Endothelial cell of umbilical vein (primary cell): ENCODE measurements around the gene ALOXE3. TPM values are rescaled to one million over a fixed set of nuclear protein-coding genes. Genes with fewer than 3 reads are reported as not detected.

Experiments used
- BruUV-seq: library from RNA; stranded (reverse); fragments of 400-500 nt; replicated peaks from 2 replicates; lab custom pipeline; 2021; lab: Mats Ljungman, UMichigan
- CTCF ChIA-PET: fragments of 300-600, 350-600 bp; sonication (Branson Sonifier 250); formaldehyde crosslinking; loops from one replicate; lab custom pipeline; 2021; ENCODE audit warnings: antibody characterized with exemption, inconsistent platforms; lab: Charles Lee
- POLR2A ChIA-PET: fragments of 300-600, 350-600 bp; sonication (Branson Sonifier 250); formaldehyde crosslinking; loops from one replicate; lab custom pipeline; 2021; ENCODE audit warnings: antibody characterized with exemption, inconsistent platforms; lab: Charles Lee
- DNase-seq: peaks from one replicate; pipeline ENCODE4 v3.0.0-alpha.2; 2011; ENCODE audit warnings: low read depth, low spot score
- FAIRE-seq: peaks from 2 replicates; lab custom pipeline; 2011; peaks lifted over from hg19 to GRCh38; lab: Jason Lieb, UNC
- H2AFZ ChIP-seq: 2 replicates; pipeline ENCODE4 v1.6.0; 2012; ENCODE audit warnings: low read depth, low read length, control low read depth, inconsistent platforms
- H3K27ac ChIP-seq: 2 replicates; pipeline ENCODE4 v1.5.1; 2011; ENCODE audit warnings: low read depth, mild to moderate bottlenecking, control low read depth, low read length, moderate library complexity; ENCODE audit not compliant: insufficient read depth
- H3K27me3 ChIP-seq, 2 experiments: 2 replicates each; pipeline versions ENCODE4 v1.6.0 to v1.6.1; 2011; ENCODE audit warnings: low read length in 2 of 2, mixed read lengths in 1 of 2; ENCODE audit not compliant: control insufficient read depth in 2 of 2, insufficient read depth in 2 of 2
- H3K36me3 ChIP-seq, 2 experiments: 2 replicates in 1 of 2; 3 replicates in 1 of 2; pipeline ENCODE4 v1.5.1; 2011; ENCODE audit warnings: low read length in 2 of 2, mild to moderate bottlenecking in 1 of 2, moderate library complexity in 1 of 2; ENCODE audit not compliant: control insufficient read depth in 2 of 2, insufficient read depth in 2 of 2; ENCODE audit errors: extremely low read depth in 1 of 2
- H3K4me1 ChIP-seq: 3 replicates; pipeline ENCODE4 v1.5.1; 2011; ENCODE audit warnings: mild to moderate bottlenecking, low read length; ENCODE audit not compliant: control insufficient read depth, insufficient read depth; ENCODE audit errors: extremely low read depth
- H3K4me2 ChIP-seq: 2 replicates; pipeline ENCODE4 v1.6.1; 2011; ENCODE audit warnings: low read length, control low read depth, mixed read lengths; ENCODE audit not compliant: insufficient read depth
- H3K4me3 ChIP-seq, 3 experiments: fragments of 200-600 bp in 1 of 3; sonication (generic), shearing (Covaris generic) in 1 of 3; replicated peaks in 1 of 3; 2 replicates each; pipeline ENCODE4 v1.5.1; 2011 to 2016; ENCODE audit warnings: control low read depth in 3 of 3, low read length in 3 of 3, mild to moderate bottlenecking in 2 of 3, inconsistent platforms in 1 of 3, low read depth in 1 of 3, moderate library complexity in 1 of 3; ENCODE audit not compliant: insufficient read depth in 1 of 3
- H3K79me2 ChIP-seq: 2 replicates; pipeline ENCODE4 v1.6.0; 2012; ENCODE audit warnings: low read length, inconsistent platforms; ENCODE audit not compliant: control insufficient read depth, insufficient read depth
- H3K9ac ChIP-seq: replicated peaks from 2 replicates; pipeline ENCODE3; 2011; ENCODE audit warnings: low read length, control low read depth; ENCODE audit not compliant: insufficient read depth; ENCODE audit errors: extremely low read depth
- H3K9me1 ChIP-seq: replicated peaks from 3 replicates; pipeline ENCODE4 v1.6.0; 2011; ENCODE audit warnings: mild to moderate bottlenecking, low read length; ENCODE audit not compliant: control insufficient read depth, insufficient read depth; ENCODE audit errors: extremely low read depth
- H3K9me3 ChIP-seq: replicated peaks from 2 replicates; pipeline ENCODE4 v1.5.1; 2012; ENCODE audit warnings: low read length, inconsistent platforms; ENCODE audit not compliant: control insufficient read depth, insufficient read depth
- H4K20me1 ChIP-seq: replicated peaks from 2 replicates; pipeline ENCODE3; 2011; ENCODE audit warnings: mild to moderate bottlenecking, low read length; ENCODE audit not compliant: control insufficient read depth, insufficient read depth; ENCODE audit errors: extremely low read depth
- CTCF ChIP-seq, 2 donors: IDR thresholded peaks; 1 replicate in 1 of 2; 2 replicates in 1 of 2; pipeline ENCODE4 v1.5.1; 2011; ENCODE audit warnings: low read length in 2 of 2, mild to moderate bottlenecking in 2 of 2, moderate library complexity in 2 of 2, control low read depth in 1 of 2, inconsistent platforms in 1 of 2, low read depth in 1 of 2; ENCODE audit not compliant: insufficient read depth in 1 of 2; ENCODE audit errors: extremely low read depth in 1 of 2
- EZH2 ChIP-seq: IDR thresholded peaks from 2 replicates; pipeline ENCODE4 v1.6.1; 2012; ENCODE audit warnings: borderline replicate concordance, low read depth, mild to moderate bottlenecking, moderate library complexity, low read length, inconsistent platforms; ENCODE audit not compliant: severe bottlenecking
- dilution Hi-C: fragments of 300-500 bp; cut with MboI; formaldehyde crosslinking; loops from one replicate; pipeline ENCODE4 v1.15.0; 2019; ENCODE audit warnings: low sequenced_read_pairs; ENCODE audit not compliant: extremely low pct_ligation_motif_present
- intact Hi-C: fragments of 100-400 bp; cut with micrococcal nuclease; formaldehyde crosslinking; loops from one replicate; pipeline ENCODE4 v1.10.0; 2022
- polyA plus RNA-seq, 4 experiments: library from polyadenylated mRNA; depleted of rRNA in 3 of 4; stranded (reverse) in 3 of 4; unstranded in 1 of 4; fragments of >200 nt; gene quantifications; 2 replicates each; pipeline versions ENCODE4 v1.2.1 to v1.2.3, GENCODE V29; 2011 to 2012; ENCODE audit warnings: missing spikeins in 1 of 4
- total RNA-seq: library from RNA; stranded (reverse); gene quantifications from 2 replicates; pipeline ENCODE4 v1.2.3, GENCODE V29; 2021

ALOXE3 gene
- total and polyA plus RNA-seq, 2 donors (not counting 3 experiments of a cell fraction or from before 2014, with no cell fraction given) = 0.01 TPM; not detected in 1

GRCh38 chr17:8121681-8122421, 3.5 kb upstream of the ALOXE3 start:
- peak; percentile 58 for DNase-seq

More at GRCh38 chr17:8121681-8122421, 3.5 kb upstream of the ALOXE3 start:
- dilution Hi-C loops (no loop called here), intact Hi-C loops (loop anchor here (2.0 to 5.0 kb wide), 3 partner anchors 37 to 280 kb away; no protein-coding TSS in a partner anchor)
- peak overlapping the region; percentile 77 for H3K4me2 ChIP-seq
- no peaks in the 10 kb centered on the region for H3K9me1 ChIP-seq
- no peaks in the 10 kb centered on the region for H3K79me2 ChIP-seq
- H3K27ac ChIP-seq = no peak overlapping the region
- no peak overlapping the region for H3K9ac ChIP-seq
- H2AFZ ChIP-seq = peak overlapping the region; percentile 75
- no TSS peak for BruUV-seq
- peaks cover 3% of the 10 kb centered on the region for H4K20me1 ChIP-seq
- CTCF ChIA-PET = interaction anchor here (0.7 to 1.6 kb wide), 8 partner anchors 16 to 100 kb away, joined by 3 to 9 read pairs (median 4); no protein-coding TSS in a partner anchor
- H3K4me1 ChIP-seq = peaks cover 45% of the 10 kb centered on the region
- H3K4me3 ChIP-seq = peak overlapping the region; percentile 51 to 60 (median 55)
- POLR2A ChIA-PET = interaction anchor here (0.6 to 1.6 kb wide), 2 partner anchors 14 to 51 kb away, joined by 4 to 6 read pairs; no protein-coding TSS in a partner anchor
- FAIRE-seq = peak; percentile 66
- TF ChIP-seq EZH2 = no peak
- TF ChIP-seq CTCF (IDR thresholded peaks at IDR 0.05; ENCODE audit: extremely low read depth in 1 of 2, insufficient read depth in 1 of 2, low read depth in 1 of 2, low read length in 2 of 2) = peak; percentile 45 to 62
- no peaks in the 10 kb centered on the region for H3K9me3 ChIP-seq
- peaks cover 13 to 20% of the 10 kb centered on the region in 2 experiments for H3K27me3 ChIP-seq
- H3K36me3 ChIP-seq = no peaks in the 10 kb centered on the region
